GM21529 (cell line): ENCODE data around the gene RPL35A.
"Not testable (repeated sequence)": the region's sequence is repeated elsewhere in the genome, so short reads cannot be mapped to it uniquely, and the experiment has no call there.

Experiments used
- ATAC-seq: cut with Tn5 transposase; IDR thresholded peaks from one replicate; pipeline ENCODE4 v1.9.1; 2021; ENCODE audit not compliant: unreplicated experiment

Gene RPL35A

DNA sequence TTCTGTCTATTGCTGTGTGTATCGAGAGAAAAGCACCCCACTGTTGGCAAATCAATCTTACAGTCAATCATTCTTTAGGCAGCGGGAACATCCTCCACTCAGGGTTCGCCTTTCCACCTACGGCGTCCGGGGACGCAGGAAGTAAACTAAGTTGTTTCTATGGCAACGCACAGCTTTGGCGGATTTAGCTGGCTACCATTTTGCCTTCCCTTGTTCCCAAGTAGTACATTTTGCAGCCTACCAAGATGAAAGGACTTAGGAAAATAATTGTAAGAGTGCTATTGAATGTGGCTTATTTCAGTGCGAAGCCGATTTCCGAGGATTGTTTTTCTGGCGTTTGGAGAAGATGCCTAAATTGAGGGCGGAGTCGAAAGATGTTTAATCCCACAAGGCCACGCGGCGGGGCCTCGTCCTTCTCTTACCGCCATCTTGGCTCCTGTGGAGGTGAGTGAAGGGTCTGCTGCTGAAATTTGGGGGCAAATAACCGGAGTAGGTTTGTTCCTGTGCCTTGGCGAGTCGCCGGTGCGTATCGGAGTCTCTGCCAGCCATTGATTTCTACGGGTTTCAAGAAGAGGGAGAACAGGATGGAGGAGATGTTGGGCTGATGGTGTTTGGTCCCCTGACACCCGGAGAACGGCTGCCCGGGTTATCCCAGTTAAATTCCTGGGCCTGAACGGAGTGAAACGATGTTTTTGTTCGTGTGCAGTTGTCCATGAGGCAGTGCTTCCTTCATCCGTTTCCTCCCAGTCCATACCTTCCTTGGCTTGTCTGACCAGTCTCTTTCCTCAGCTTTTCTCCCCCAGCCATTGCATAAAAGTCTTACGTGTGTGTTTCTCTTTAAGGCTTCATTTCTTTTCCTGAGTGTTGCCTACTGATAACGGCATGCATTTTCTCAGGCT is at the start of gene RPL35A:
RPL35A (plus strand) TSS at position 413 of the 899 bp plus-strand sequence. CDS start 778 bp downstream, outside the sequence.
- peak; percentile 91 for ATAC-seq

DNA sequence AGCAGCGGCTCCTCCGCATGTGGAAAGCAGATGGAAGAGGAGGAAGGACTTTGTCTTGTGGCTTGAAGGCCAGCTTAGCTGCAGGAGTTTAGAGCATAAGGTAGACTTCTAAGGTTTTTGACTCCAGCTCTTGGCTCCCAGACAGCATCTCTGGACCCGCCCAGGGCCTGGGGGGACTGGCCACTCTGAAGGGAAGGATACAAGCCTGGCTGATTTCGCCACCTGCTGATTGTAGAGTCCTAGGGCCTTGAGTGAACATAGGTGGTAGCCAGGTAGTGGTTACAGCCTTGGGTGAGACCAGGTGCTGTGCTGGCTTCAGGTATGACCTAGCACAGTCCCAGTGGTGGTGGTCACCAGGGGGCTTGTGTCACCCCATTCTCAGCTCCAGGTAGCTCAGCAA is 48.4 kb upstream of the RPL35A start:
- no peak for ATAC-seq

DNA sequence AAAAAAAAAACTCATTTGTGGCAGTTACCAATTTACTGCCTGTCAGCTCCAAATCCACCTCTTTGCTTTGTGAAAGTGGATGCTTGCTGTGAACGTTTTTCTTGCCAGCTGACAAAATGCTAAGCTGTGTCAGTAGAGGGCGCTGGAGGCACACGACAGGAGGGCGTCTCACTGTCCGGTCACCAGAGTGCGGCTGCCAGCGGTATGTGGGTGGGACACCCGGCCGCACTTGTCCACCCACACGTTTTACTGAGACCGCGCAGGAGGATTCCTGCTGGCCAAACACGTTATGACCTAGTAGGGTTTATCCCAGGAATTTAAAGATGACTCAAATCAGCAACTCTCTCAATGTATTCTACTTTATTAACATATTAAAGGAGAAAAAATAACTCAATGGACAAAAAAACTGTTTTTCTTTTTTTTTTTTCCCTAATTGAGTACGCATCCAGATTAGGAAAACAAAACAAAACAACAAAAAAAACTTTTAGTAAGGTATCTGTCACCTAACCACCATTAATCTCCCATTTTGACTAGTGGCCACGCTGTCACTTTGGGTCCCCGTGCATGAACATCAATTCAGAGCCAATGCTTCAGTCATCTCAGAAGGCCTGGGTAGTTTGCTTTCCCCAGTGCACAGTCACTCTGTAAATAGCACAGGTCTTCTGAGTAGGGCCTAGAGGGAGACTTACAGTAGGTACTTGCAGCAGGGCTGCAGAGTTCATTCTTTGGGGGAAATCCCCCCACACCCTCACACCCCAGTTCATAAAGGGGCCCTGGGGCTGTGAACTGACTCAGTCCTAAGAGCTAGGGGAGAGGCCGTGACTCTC is 43.8 kb upstream of the RPL35A start:
- ATAC-seq: peak; percentile 81

DNA sequence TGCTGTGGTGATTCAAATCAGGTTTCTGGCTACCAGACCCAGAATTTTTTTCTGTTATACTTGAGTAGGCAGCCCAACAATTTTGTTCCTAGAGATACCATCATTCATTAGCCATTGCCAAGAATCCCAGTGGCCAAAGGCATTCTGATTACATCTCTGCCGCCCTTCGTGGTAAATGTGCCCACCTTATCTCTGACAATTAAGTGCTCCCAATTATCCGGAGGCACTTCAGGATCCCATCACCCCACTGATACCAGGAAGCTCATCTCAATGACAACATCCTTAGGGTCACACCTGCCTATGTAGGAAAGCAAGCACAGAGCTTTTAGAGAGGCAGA is 43.2 kb upstream of the RPL35A start:
- ATAC-seq: no peak

DNA sequence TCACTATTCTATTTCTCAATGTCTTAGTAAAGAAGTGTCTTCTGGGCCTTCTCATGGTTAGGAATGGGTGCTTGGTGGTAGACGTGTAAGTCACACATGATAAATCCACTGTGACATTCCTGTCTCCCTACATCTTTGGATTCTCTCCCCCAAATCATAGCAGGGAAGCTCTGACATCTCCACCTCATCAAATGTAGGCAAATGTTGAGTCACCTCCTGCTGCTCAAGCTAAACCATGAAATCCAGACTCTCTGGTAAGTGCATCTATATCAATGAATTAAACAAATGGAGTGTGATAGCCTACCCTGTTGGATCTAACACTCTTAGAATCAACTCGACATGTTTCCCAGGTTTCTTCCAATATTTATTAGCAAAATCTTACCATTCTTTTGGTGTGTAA is 42.8 kb upstream of the RPL35A start:
- ATAC-seq: no peak

DNA sequence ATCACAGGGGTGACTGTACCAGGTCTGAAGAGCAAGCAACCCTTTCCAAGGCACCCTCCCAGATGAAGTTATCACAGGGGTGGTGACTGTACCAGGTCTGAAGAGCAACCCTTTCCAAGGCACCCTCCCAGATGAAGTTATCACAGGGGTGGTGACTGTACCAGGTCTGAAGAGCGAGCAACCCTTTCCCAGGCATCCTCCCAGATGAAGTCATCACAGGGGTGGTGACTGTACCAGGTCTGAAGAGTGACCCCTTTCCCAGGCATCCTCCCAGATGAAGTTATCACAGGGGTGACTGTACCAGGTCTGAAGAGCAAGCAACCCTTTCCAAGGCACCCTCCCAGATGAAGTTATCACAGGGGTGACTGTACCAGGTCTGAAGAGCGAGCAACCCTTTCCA is 41.4 kb upstream of the RPL35A start:
- not testable (repeated sequence) for ATAC-seq

DNA sequence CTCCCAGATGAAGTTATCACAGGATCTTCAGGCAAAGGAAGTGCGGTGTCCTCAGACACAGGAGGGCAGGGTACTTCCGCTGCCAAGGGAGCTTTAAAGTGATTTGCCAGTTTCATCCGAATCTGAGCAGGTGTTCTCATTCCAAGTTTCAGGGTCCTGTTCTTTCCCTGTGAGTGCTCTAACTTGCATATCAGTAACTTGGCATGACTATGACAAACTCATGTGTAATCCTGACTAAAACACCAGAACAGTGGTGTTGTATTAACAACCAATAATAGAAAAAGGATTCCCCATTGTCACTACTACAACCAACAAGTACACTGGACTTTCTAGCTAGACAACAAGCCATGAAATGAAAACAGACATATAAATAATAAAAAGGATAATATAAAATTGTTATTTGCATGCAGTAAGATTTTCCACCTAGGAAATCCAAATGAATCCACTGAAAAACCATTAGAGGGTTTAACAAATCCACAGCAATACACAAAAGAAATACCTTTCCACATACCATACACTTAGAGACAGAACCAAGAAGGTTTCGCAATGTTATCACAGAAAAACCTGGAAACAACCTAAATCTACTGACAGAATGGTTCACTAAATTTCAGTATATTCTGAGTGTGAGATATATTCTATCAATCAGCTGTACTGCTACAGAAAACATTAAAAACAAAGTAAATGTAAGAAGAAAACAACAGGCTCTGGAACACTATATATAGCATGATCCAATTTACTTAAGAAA is 40.9 kb upstream of the RPL35A start:
- no peak for ATAC-seq

DNA sequence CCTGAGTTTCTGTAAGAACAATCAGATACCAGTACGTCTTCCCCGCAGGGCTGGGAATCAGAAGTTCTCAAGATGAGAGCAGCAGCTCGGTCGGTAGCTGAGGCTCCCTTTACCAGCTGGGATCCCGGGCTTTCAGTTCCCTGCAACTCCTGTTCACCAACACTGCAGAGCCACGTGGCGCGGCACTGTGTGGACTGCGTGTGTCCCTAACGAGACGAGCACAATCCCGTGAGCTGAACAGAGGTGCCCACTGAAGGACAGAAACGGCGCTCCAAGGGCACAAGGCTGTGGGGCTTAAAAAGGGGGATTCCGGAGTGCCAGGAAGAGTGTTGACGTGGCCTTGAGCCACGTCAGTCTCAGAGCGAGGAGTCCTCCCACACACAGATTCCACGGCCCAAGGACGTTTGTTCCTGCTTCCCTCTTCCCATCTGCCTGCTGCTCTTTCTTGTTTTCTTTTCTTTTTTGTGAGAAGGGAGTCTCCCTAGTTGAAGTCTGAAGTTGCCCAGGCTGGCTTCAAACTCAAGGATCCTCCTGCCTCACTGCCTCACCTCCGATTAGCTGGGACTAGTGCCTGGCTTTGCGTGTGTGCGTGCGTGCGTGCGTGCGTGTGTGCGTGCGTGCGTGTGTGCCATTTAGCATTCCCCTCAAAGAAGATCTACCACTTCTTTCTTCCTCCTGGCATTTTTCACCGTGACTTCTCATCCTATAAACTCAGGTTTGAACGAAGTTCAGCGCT is 37.1 kb upstream of the RPL35A start:
- no peak for ATAC-seq

DNA sequence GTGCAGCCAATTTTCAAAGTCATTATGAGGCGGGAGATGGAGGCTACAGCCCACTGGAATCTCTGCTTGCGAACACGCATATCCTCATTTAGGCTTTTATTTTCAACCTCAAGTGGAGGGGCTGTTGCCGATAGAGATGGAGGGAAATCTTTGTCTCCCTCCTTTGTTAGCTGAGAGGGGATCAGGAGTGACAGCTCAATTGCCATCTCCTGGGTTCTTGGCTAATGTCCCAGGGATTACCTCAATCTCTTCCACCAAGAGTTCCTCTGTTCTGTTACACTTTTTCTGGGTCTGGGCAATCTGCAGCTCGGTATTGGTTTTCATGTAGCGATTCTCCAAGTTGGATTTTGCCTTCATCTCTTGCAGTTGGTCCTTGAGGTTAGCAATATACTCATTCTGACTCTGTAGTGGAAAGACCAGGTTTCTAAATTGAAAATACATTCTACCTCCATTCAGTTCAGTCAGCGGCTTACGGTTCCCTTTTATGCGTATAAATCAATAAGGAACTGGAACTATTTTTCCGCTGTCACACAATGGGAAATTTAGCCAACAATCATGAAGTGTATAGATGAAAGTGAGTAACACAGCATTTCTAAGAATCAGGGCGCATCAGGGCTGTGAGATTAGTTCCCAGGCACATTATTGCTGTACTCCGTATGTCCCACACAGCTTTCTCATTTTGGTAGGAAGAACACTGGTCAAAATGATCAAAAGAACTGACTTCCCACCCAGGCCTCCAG is 36.2 kb upstream of the RPL35A start:
- ATAC-seq: no peak

DNA sequence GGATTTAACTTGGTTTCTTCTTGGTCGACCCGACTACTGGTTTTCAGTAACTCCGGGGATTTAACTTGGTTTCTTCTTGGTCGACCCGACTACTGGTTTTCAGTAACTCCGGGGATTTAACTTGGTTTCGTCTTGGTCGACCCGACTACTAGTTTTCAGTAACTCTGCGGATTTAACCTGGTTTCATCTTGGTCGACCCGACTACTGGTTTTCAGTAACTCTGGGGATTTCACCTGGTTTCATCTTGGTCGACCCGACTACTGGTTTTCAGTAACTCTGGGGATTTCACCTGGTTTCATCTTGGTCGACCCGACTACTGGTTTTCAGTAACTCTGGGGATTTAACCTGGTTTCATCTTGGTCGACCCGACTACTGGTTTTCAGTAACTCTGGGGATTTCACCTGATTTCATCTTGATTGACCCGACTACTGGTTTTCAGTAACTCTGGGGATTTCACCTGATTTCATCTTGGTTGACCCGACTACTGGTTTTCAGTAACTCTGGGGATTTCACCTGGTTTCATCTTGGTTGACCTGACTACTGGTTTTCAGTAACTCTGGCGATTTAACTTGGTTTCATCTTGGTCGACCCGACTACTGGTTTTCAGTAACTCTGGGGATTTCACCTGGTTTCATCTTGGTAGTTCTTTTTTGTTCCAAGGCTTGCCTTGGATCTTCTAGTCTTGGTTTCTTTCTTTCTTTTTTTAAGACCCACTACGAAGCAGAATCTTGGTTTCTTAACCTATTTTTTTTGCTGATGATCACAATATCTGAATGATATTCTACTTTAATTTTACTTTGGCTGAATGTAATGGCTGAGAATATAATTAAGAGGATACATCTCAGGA is 28.3 kb upstream of the RPL35A start:
- ATAC-seq: not testable (repeated sequence)

DNA sequence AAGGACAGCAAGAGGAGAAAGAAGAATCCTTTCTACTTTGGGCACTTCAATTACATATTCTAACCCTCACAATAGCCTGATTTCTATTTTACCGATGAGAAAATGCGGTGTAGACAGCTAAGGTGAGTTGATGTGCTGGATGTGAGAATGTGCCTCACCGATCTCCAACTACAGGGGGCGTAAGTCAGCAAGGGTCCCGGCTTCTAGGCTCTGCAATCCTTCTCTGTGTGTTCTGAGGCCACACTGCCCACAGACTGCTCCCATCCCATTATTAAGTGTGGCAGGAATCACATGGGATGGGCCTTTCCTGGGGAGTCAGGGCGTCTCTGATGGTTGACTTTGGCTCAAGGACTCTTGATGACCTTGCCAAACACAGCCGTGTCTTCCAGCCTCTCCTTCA is 23.6 kb upstream of the RPL35A start:
- no peak for ATAC-seq

DNA sequence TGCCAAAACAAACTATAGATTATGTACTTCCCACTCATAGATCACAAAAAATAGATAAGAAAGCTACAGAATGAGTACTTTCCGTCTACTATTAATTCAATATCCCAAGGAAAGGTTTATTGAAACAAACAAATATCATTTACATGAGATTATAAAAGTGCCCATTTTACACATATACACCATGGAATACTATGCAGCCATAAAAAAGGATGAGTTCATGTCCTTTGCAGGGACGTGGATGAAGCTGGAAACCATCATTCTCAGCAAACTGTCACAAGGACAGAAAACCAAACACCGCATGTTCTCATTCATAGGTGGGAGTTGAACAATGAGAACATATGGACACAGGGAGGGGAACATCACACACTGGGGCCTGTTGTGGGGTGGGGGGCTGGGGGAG is 22.4 kb upstream of the RPL35A start:
- ATAC-seq: not testable (repeated sequence)

DNA sequence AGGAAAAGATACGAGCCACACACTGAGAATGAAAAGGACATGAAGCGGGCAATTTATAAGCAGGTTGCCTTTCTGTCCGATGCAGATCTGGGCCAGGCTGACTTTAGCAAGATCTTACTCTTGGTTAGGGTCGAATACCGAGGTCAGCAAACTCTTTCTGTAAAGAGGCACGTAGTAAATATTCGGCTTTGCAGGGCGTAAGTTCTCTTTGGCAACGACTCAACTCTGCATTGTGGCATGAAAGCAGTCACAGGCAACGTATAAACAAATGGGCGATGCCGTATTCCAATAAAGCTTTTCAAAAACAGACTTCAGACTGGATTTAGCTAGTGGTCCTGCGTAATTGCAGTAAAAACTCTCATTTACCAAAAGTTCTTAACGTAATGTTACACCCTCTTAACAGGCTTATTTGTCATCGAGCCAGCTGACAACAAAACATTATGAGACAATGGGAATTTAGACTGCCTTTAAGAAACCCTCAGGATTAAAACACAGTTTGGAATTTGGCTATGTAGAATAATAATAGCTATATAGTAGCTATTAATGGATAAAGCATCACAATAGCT is 13.1 kb upstream of the RPL35A start:
- ATAC-seq: no peak

DNA sequence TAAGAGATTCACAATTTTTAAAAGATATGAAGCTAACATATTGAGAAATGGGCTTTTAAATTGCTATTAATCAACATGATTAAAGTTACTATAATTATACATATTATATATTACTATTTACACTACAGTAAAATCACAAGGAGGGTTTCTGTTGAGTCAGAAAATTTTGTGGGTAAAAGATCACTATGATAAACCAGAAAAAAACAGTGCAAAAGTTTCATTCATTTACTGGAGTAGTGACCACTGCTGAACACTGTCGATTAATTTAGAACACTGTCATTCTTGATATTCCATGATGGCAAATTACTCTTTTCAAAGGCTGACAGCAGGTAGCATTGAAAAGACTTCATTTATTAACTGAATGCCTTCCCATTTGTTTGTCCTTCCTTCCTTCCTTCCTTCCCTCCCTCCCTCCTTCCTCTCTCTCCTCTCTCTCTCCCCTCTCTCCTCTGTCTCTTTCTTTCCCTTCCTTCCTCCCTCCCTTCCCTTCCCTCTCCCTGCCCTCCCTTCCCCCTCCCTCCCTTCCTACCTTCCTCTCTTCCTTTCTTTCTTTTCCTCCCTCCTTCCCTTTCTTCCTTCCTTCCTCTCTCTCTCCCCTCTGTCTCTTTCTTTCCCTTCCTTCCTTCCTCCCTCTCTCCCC is 9.1 kb upstream of the RPL35A start:
- no peak for ATAC-seq

DNA sequence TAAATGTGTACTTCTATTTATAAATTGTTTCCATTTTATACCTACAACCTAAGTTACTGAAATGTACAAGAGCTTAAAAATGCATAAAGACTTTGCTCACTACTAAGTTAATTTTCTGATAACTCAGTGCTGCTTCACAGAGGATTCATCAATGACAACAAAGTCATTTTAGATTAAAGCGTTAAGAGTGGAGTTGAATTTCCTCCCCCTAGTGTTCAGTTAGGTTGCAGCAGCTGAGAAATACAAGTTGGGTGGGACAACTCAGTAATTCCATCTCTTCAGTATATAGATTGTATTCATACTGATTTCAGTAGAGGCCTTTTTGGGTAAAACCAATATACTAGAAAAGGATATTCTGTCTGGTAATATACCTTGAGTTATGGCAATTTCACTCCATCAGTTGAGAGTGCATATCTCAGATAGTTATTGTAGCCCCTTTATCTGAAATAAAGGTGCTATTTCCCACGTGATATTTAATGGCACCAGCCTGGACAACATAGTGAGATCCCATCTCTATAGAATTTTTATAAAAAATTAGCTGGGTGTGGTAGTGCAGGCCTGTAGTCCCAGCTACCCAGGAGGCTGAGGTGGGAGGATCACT is 6.9 kb upstream of the RPL35A start:
- ATAC-seq: no peak

DNA sequence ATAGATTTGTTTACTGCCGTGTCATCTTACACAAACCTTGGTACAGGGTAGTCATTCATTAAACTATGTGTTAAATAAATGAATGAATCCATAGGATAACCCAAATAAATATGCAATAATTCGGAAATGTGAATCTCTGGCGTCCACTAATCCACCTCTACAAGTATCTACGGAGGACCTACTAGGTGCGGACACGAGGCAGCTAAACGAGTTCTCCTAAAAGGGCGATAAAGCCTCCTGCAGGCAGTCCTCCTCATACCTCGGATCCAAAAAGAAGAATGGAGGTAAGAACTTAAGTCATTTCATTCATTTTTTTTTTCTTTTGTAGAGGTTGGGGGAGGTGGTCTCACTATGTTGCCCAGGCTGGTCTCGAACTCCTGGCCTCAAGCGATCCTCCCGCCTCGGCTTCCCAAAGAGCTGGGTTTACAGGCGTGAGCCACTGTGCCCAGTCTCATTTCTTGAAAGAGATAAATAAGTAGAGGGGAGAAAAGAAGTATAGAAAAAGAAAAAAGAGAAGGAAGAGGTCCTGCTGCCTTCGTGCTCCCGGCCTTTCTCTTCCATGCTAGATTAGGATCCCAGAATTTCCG is 706 bp upstream of the RPL35A start:
- no peak for ATAC-seq

DNA sequence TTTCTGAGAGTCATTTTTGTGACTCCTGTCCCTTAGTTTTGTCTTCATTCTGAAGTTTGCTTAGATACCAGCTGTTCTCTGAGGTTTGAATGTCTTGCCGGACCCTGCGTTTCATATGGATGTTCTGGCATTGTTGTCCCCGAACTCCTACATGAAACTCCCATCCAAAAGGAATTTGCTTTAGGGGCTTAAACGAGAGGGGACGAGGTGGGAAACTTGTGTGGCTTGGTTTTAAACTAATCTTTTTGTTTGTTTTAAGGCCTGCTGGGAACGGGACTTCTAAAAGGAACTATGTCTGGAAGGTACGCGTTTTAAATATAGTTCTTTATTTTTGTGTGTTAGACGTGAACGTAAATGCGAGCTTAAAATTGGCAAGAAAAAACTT is 679 bp downstream of the RPL35A start:
- no peak for ATAC-seq
